Activated CD4-positive, alpha-beta T cell treated with anti-CD3 and anti-CD28 coated beads for 36 hours (primary cell): ENCODE results near the gene DNAI2. TPM values are rescaled to one million over a fixed set of nuclear protein-coding genes. Genes with fewer than 3 reads are reported as not detected.

Experiments
- ATAC-seq: fragments of 200-7000 bp; cut with Tn5 transposase; one replicate; pipeline ENCODE4 v1.10.0; 2021; ENCODE audit warnings: mild to moderate bottlenecking, moderate library complexity
- CTCF ChIA-PET: fragments of 350-600 bp; sonication (Branson Sonifier 250); formaldehyde crosslinking; loops from one replicate; lab custom pipeline; 2021; ENCODE audit warnings: antibody characterized with exemption; lab: Charles Lee
- POLR2A ChIA-PET: fragments of 350-600 bp; sonication (Branson Sonifier 250); formaldehyde crosslinking; loops from one replicate; lab custom pipeline; 2021; ENCODE audit warnings: antibody characterized with exemption, inconsistent platforms; lab: Charles Lee
- DNase-seq: peaks from one replicate; pipeline ENCODE4 v3.0.0-alpha.2; 2020
- H3K27ac Mint-ChIP-seq: one replicate; pipeline ENCODE4 v1.8.0; 2021; ENCODE audit warnings: mixed read lengths
- H3K27me3 Mint-ChIP-seq: one replicate; pipeline ENCODE4 v1.8.0; 2021; ENCODE audit warnings: mixed read lengths
- H3K36me3 Mint-ChIP-seq: one replicate; pipeline ENCODE4 v1.8.0; 2021; ENCODE audit warnings: low read depth, mixed read lengths
- H3K4me1 Mint-ChIP-seq: one replicate; pipeline ENCODE4 v1.8.0; 2021; ENCODE audit warnings: mixed read lengths
- H3K4me3 Mint-ChIP-seq: one replicate; pipeline ENCODE4 v1.8.0; 2021; ENCODE audit warnings: mild to moderate bottlenecking, moderate library complexity, mixed read lengths
- H3K9me3 Mint-ChIP-seq: one replicate; pipeline ENCODE4 v1.8.0; 2021; ENCODE audit warnings: low read depth, mixed read lengths
- intact Hi-C, 2 experiments: fragments of 100-400 bp; cut with DNase I in 1 of 2; cut with micrococcal nuclease in 1 of 2; formaldehyde crosslinking; loops; one replicate each; pipeline versions ENCODE4 v1.14.2 to v1.15.1; 2022 to 2024; cut with DNase I, micrococcal nuclease
- total RNA-seq, 2 experiments: library from RNA; stranded (reverse); gene quantifications; one replicate each; pipeline ENCODE4 v1.2.3, GENCODE V29; 2021

DNAI2 gene
- total RNA-seq, 2 experiments from 2014 or later, result 0.14 to 0.49 TPM

DNA sequence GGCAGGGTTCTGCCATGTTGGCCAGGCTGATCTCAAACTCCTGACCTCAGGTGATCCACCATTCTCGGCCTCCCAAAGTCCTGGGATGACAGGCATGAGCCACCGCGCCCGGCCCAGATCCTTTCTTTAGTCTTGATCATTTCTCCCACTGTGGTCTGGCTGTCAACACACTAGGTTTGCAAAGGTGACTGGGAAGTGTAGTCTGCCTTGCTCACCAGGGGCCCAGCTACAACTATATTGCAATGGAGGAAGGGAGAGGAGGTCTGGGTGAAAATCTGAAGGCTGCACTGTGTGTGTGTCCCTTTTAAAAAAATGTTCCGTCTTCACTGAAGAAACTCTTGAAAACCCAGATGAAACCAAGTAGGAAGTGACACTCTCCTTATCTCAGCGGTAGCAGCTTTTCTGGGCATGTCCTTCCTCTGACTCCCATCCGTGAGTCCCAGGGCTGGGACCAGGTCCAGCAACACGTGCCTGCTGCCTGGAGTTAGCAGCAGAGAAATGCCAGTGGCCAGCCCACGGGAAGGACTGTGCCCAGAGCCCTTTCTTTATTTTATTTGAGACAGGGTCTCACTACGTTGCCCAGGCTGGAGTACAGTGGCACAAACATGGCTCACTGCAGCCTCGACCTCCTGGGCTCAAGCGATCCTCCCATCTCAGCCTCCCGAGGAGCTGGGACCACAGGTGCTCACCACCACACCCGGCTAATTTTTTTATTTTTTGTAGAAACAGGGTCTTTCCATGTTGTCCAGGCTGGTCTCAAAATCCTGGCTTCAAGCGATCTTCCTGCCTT lies 34.1 kb downstream of the DNAI2 start:
- Mint-ChIP-seq H3K4me1 (peaks cover 7% of the 10 kb centered on the region), H3K27ac (no peak overlapping the region), H3K4me3 (no peak overlapping the region), H3K9me3 (peaks cover 3% of the 10 kb centered on the region), H3K27me3 (no peaks in the 10 kb centered on the region), H3K36me3 (no peaks in the 10 kb centered on the region)
- ATAC-seq, result no peak
- ChIA-PET POLR2A (no interaction called here), CTCF (interaction anchor here (2.9 kb wide), 1 partner anchor 10 kb away, joined by 7 read pairs; no protein-coding TSS in a partner anchor)
- DNase-seq, result no peak
- intact Hi-C loops, result loop anchor here in 1 of 2 experiments (10.0 kb wide), 1 partner anchor 147 kb away; no protein-coding TSS in a partner anchor

DNA sequence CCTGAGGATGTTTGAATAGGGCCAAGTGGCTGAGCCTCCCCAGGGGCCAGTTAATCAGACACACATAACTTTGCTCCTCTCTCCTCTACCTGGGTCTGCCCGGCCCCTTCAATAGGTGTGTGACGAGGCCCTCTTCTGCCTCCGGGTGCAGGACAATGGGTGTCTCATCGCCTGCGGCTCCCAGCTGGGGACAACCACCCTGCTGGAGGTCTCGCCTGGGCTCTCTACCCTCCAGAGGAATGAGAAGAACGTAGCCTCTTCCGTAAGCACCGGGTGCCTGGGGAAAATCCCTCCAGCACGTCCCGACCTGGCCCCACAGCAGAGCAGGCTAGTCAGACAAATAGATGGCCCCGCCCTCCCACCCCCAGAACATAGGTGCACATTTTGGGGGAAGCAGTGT lies 35.9 kb downstream of the DNAI2 start:
- H3K4me1 Mint-ChIP-seq, result peaks cover 7% of the 10 kb centered on the region
- POLR2A ChIA-PET, result no interaction called here
- no peaks in the 10 kb centered on the region for H3K36me3 Mint-ChIP-seq
- CTCF ChIA-PET, result interaction anchor here (2.9 kb wide), 1 partner anchor 11 kb away, joined by 7 read pairs; no protein-coding TSS in a partner anchor
- no peak overlapping the region for H3K27ac Mint-ChIP-seq
- intact Hi-C loops, result loop anchor here in 1 of 2 experiments (10.0 kb wide), 1 partner anchor 145 kb away; no protein-coding TSS in a partner anchor
- no peaks in the 10 kb centered on the region for H3K27me3 Mint-ChIP-seq
- DNase-seq, result no peak
- no peak overlapping the region for H3K4me3 Mint-ChIP-seq
- peaks cover 3% of the 10 kb centered on the region for H3K9me3 Mint-ChIP-seq
- no peak for ATAC-seq

DNA sequence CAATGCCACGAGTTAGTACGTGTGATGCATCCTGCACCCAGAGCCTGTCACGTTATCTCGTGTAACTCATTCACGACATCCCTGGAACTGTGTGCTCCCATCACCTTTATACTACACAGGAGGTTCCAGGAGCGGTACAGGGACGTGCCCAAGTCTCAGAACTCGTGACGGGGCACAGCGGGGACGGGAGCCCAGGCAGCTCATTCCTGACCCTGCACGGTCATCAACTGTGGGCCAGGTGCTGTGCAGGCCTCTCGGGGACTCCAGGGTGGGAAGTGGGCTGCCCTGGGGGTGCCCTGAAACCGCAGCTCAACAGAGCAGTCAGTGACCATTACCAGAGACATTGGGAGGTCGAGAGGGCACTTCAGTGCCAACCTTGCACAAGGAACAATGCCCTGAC lies 40.8 kb downstream of the DNAI2 start:
- ChIA-PET POLR2A (no interaction called here), CTCF (interaction anchor here (0.9 kb wide), 1 partner anchor 14 kb away, joined by 3 read pairs; no protein-coding TSS in a partner anchor)
- Mint-ChIP-seq H3K36me3 (no peaks in the 10 kb centered on the region), H3K4me1 (no peaks in the 10 kb centered on the region), H3K4me3 (no peak overlapping the region), H3K27ac (no peak overlapping the region), H3K9me3 (peaks cover 3% of the 10 kb centered on the region), H3K27me3 (no peaks in the 10 kb centered on the region)
- intact Hi-C loops, result no loop called here
- ATAC-seq, result no peak
- DNase-seq, result no peak

DNA sequence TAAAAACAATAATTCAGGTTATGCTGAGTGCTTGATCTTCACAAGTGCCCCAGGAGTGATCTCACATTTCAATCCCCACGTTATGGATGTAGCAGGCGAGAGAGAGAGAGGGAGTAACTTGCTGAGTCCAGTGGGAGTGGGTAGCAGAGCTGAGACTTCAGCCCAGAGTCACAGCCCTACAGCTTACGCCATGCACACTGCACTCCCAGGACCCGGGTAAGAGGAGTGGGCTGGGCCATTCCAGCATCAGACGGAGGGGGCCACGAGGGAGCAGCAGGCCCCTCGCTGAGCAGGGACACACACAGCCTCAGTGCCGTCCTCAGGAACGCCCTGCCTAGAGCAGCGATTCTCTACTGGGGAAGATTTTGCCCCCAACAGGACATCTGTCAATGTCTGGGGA lies 42.2 kb downstream of the DNAI2 start:
- CTCF ChIA-PET, result no interaction called here
- intact Hi-C loops, result no loop called here

DNA sequence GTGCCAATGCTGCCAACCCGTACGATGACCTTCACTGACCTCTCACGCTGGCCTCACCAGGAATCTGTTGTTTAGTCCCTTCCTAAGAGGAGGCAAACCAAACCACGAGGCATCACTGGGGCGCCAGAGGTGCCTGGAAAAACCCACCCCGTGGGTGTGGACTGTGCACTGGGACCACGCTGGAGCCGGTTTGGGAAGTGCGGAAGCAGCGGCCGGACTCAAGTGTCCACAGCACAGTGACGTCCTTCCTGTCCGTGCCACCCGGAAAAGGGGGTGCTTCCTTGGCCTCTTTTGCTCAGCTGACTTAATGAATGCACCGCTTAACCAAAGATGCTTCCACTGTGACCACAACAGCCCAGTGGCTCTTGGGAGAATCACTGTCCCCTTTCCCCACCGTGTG lies 43.0 kb downstream of the DNAI2 start:
- Mint-ChIP-seq H3K27me3 (no peaks in the 10 kb centered on the region), H3K36me3 (no peaks in the 10 kb centered on the region), H3K9me3 (peaks cover 3% of the 10 kb centered on the region), H3K27ac (no peak overlapping the region), H3K4me3 (no peak overlapping the region), H3K4me1 (no peaks in the 10 kb centered on the region)
- ChIA-PET POLR2A (no interaction called here), CTCF (no interaction called here)
- intact Hi-C loops, result no loop called here
- no peak for ATAC-seq
- no peak for DNase-seq

More for the DNA sequence above, 42.2 kb downstream of the DNAI2 start:
- Mint-ChIP-seq H3K36me3 (no peaks in the 10 kb centered on the region), H3K9me3 (peaks cover 3% of the 10 kb centered on the region), H3K27me3 (no peaks in the 10 kb centered on the region), H3K27ac (no peak overlapping the region), H3K4me3 (no peak overlapping the region), H3K4me1 (no peaks in the 10 kb centered on the region)
- no peak for DNase-seq
- POLR2A ChIA-PET, result interaction anchor here (0.5 kb wide), 1 partner anchor 110 kb away, joined by 3 read pairs; no protein-coding TSS in a partner anchor
- no peak for ATAC-seq

DNA sequence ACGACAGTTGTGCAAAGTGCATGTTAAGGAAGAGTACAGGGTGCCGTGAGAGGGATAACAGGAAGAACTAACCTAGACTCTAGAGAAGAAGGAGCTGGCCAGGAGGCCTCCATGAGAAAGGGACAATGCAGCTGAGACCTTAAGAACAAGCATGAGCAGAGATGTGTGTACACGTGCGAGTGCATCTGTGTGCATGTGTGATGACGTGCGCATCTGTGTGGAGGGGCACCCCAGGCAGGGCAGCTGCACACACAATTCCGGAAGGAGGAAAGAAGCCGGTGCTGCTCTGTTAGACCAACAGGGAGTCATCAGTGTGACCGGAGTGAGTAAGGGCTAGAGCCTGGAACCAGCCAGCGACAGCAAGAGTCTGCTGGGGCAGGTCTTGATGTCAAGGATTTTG lies 44.4 kb downstream of the DNAI2 start:
- Mint-ChIP-seq H3K27ac (no peak overlapping the region), H3K36me3 (no peaks in the 10 kb centered on the region), H3K9me3 (no peaks in the 10 kb centered on the region), H3K4me1 (no peaks in the 10 kb centered on the region), H3K4me3 (no peak overlapping the region), H3K27me3 (peaks cover 3% of the 10 kb centered on the region)
- DNase-seq, result no peak
- ChIA-PET CTCF (interaction anchor here (0.7 kb wide), 1 partner anchor 1401 kb away, joined by 5 read pairs; no protein-coding TSS in a partner anchor), POLR2A (no interaction called here)
- no peak for ATAC-seq
- intact Hi-C loops, result no loop called here

DNA sequence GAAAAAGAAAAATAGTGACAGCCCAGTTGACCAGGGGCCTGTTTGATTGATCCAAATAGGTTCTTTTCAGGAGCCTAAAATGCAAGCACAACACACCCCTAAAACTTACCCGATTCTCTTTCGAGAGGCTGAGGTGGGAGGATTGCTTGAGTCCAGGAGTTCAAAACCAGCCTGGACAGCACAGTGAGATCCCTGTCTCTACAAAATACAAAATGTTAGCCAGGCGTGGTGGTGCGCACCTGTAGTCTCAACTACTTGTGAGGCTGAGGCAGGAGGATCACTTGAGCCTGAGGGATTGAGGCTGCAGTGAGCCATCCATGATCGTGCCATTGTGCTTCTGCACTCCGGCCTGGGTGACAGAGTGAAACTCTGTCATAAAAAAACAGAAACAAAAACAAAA lies 50.5 kb downstream of the DNAI2 start:
- DNase-seq (no peak), ATAC-seq (no peak)
- ChIA-PET CTCF (no interaction called here), POLR2A (no interaction called here)
- Mint-ChIP-seq H3K27me3 (peaks cover 19% of the 10 kb centered on the region), H3K4me1 (peaks cover 9% of the 10 kb centered on the region), H3K4me3 (no peak overlapping the region), H3K27ac (no peak overlapping the region), H3K9me3 (no peaks in the 10 kb centered on the region), H3K36me3 (no peaks in the 10 kb centered on the region)
- intact Hi-C loops, result no loop called here

DNA sequence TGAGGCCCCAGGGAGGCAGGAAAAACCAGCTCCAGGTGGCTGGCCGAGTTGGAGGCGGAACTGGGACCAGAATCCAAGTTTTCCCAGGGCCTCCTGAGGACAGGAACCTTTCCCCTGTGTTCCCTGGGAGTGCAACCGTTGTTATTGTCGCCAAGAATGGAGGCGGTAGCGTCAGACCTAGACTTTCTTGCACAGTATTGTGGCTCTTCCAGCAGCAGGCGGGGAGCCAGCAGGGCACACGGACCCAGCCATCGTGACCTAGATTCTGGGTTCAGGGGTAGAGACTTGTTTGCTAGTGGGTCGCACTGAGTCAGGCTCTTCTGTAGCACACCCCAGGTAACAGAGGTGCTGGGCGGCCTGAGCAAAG lies 51.3 kb downstream of the DNAI2 start:
- ChIA-PET CTCF (no interaction called here), POLR2A (no interaction called here)
- Mint-ChIP-seq H3K36me3 (no peaks in the 10 kb centered on the region), H3K4me3 (peak overlapping the region; percentile 10), H3K4me1 (peaks cover 9% of the 10 kb centered on the region), H3K27ac (no peak overlapping the region), H3K9me3 (no peaks in the 10 kb centered on the region), H3K27me3 (peaks cover 19% of the 10 kb centered on the region)
- ATAC-seq, result no peak
- no peak for DNase-seq
- intact Hi-C loops, result no loop called here

DNA sequence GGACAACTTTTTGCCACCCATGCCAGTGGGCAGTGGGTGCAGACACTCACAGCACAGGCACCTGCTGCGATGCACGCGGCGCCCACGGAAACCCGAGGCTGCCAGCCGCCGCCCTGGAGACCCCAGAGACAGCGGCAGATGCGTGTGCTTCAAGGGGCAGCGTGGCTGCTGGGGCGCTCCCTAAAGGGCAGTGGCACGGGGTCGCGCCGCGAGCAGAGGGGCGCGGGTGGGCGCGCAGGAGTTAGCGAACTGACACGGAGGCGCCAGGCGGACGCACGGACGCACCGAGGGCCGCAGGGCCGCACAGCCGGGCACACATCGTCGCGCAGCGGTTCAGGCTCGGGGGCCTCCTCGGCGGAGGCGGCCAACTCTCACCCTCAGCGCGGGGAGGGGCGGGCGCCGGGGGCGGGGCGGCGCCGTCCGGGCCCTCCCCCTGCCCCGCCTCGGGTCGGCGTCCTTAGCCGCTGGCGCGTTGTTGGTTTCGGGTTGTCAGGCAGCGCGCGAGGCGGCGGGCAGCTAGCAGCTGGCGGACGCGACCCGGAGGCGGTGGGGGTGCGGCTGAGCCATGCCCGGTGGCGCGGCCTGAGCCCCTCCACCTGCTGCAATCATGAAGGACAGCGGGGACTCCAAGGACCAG lies 51.8 kb downstream of the DNAI2 start, which contains the start of gene KIF19:
KIF19 (plus strand) TSS at position 484 of the 637 bp plus-strand sequence; CDS start at position 608, 124 bp downstream.
- POLR2A ChIA-PET, result interaction anchor here (0.6 kb wide), 1 partner anchor 119 kb away, joined by 4 read pairs; no protein-coding TSS in a partner anchor
- peak within 1 kb of the TSS; percentile 10 for H3K4me3 Mint-ChIP-seq
- ATAC-seq, result peak; percentile 92
- CTCF ChIA-PET, result interaction anchor here (0.5 kb wide), 1 partner anchor 41 kb away, joined by 3 read pairs; no protein-coding TSS in a partner anchor
- no peaks in the 10 kb centered on the region for H3K36me3 Mint-ChIP-seq
- H3K27ac Mint-ChIP-seq, result no peak within 1 kb of the TSS
- intact Hi-C loops, result no loop called here
- peaks cover 9% of the 10 kb centered on the region for H3K4me1 Mint-ChIP-seq
- peak; percentile 75 for DNase-seq
- peaks cover 19% of the 10 kb centered on the region for H3K27me3 Mint-ChIP-seq
- H3K9me3 Mint-ChIP-seq, result no peaks in the 10 kb centered on the region

DNA sequence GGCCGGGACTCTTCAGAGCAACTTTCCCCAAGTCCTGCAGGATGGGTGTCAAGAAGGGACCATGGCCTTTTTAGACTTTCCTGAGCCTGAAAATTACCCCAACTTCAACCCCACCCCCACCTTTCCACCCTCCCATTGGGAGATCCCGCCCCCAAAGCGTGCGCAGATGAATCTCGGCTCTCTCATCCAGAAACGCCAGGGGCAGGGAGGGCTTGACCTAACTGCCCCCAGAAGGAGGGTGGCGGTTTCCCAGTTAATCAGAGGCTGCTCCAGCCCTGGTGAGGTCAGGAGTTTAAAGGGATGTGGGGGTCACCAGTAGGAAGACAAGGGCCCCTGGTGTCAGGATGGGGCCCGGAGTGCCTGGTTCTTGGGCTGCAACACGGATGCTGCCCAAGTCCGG lies 52.5 kb downstream of the DNAI2 start:
- DNase-seq (no peak), ATAC-seq (no peak)
- Mint-ChIP-seq H3K27me3 (peaks cover 19% of the 10 kb centered on the region), H3K9me3 (no peaks in the 10 kb centered on the region), H3K27ac (no peak overlapping the region), H3K36me3 (no peaks in the 10 kb centered on the region), H3K4me1 (peaks cover 9% of the 10 kb centered on the region), H3K4me3 (no peak overlapping the region)
- ChIA-PET POLR2A (interaction anchor here (0.6 kb wide), 1 partner anchor 120 kb away, joined by 4 read pairs; no protein-coding TSS in a partner anchor), CTCF (interaction anchor here (0.5 to 0.6 kb wide), 2 partner anchors 42 to 131 kb away, joined by 3 read pairs; no protein-coding TSS in a partner anchor)
- intact Hi-C loops, result no loop called here

DNA sequence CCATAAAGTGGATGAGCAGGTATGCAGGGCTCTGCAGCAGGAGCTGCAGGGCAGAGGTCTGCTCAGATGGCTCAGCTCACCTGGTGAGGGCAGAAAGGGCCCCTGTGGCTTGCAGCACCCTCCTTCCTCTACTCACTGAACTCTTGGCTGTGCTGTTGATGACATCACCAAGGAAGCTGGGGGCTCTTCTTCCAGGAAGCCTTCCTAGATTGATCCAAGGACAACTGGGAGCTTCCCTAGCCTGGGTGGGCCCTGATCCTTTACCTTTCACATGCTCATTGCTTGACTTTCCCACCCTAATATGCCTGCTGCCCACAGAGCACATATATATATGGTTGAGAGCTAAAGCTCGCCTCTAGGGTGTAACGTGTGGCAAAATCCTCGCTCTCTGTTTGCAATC lies 54.5 kb downstream of the DNAI2 start:
- ATAC-seq, result no peak
- intact Hi-C loops, result no loop called here
- POLR2A ChIA-PET, result no interaction called here

More for the DNA sequence above, 54.5 kb downstream of the DNAI2 start:
- Mint-ChIP-seq H3K4me1 (peaks cover 9% of the 10 kb centered on the region), H3K27ac (no peak overlapping the region), H3K36me3 (no peaks in the 10 kb centered on the region), H3K4me3 (no peak overlapping the region), H3K27me3 (peaks cover 16% of the 10 kb centered on the region), H3K9me3 (no peaks in the 10 kb centered on the region)
- DNase-seq, result no peak
- CTCF ChIA-PET, result interaction anchor here (0.8 to 1.0 kb wide), 2 partner anchors 14 to 40 kb away, joined by 3 read pairs; no protein-coding TSS in a partner anchor
